Gastrocnemius medialis (tissue), 4 donors: ENCODE measurements around the gene IQCH. TPM values are rescaled to one million over a fixed set of nuclear protein-coding genes. Genes with fewer than 3 reads are reported as not detected.

Experiments
- ATAC-seq, 2 donors: fragments of 150-250 bp; one replicate each; pipeline ENCODE4 v1.9.1; 2016
- DNase-seq, 2 donors: peaks; one replicate each; pipeline ENCODE4 v3.0.0-alpha.2; 2019
- H3K27ac ChIP-seq, 4 donors: fragments of 200-600 bp; sonication (generic); 1 replicate in 1 of 4; 2 replicates in 3 of 4; pipeline ENCODE4 v1.5.1; 2016 to 2018; ENCODE audit warnings: mild to moderate bottlenecking in 2 of 4, moderate library complexity in 1 of 4
- H3K27me3 ChIP-seq, 3 donors: fragments of 200-600 bp; sonication (generic) in 2 of 3; 1 replicate in 1 of 3; 2 replicates in 2 of 3; pipeline versions ENCODE4 v1.5.1 to v1.6.0; 2016 to 2019; ENCODE audit warnings: mild to moderate bottlenecking in 1 of 3, moderate library complexity in 1 of 3
- H3K36me3 ChIP-seq, 2 donors: fragments of 200-600 bp; sonication (generic) in 1 of 2; one replicate each; pipeline ENCODE4 v1.5.1; 2017 to 2018
- H3K4me1 ChIP-seq, 2 donors: fragments of 200-600 bp; sonication (generic) in 1 of 2; one replicate each; pipeline ENCODE4 v1.5.1; 2016 to 2017; ENCODE audit warnings: mild to moderate bottlenecking in 2 of 2
- H3K4me3 ChIP-seq, 4 donors: fragments of 200-600 bp; sonication (generic) in 3 of 4; 1 replicate in 1 of 4; 2 replicates in 3 of 4; pipeline ENCODE4 v1.5.1; 2016 to 2019; ENCODE audit warnings: mild to moderate bottlenecking in 2 of 4
- H3K9me3 ChIP-seq, 3 donors: fragments of 200-600 bp; sonication (generic) in 2 of 3; 1 replicate in 1 of 3; 2 replicates in 2 of 3; pipeline ENCODE4 v1.5.1; 2016 to 2019
- CTCF ChIP-seq, 5 experiments: fragments of 450-650 bp in 3 of 5; fragments of 200-600 bp in 2 of 5; sonication (generic) in 2 of 5; IDR thresholded peaks in 4 of 5; conservative IDR thresholded peaks in 1 of 5; 1 replicate in 4 of 5; 2 replicates in 1 of 5; pipeline ENCODE4 v1.5.1; 2016 to 2019; ENCODE audit warnings: antibody characterized with exemption in 5 of 5, mild to moderate bottlenecking in 3 of 5, moderate library complexity in 3 of 5
- POLR2A ChIP-seq, 2 donors: fragments of 450-650 bp; IDR thresholded peaks; one replicate each; pipeline ENCODE4 v1.6.1; 2017; ENCODE audit warnings: antibody characterized with exemption in 2 of 2, mild to moderate bottlenecking in 2 of 2, moderate library complexity in 2 of 2
- in situ Hi-C, 4 donors: fragments of 200-750 bp; cut with MboI; loops; one replicate each; pipeline versions ENCODE4 v1.15.0 to v1.8.0; 2017; ENCODE audit warnings: low sequenced_read_pairs in 4 of 4
- intact Hi-C: fragments of 100-400 bp; cut with DNase I; formaldehyde crosslinking; loops from one replicate; pipeline ENCODE4 v1.15.1; 2023; ENCODE audit warnings: low total_unique reads
- total RNA-seq, 4 donors: library from RNA; depleted of rRNA; stranded (reverse); fragments of >200 nt; gene quantifications; one replicate each; pipeline versions ENCODE4 v1.1.0 to v1.2.3, GENCODE V29; 2016

Gene IQCH
- total RNA-seq, 4 donors from 2014 or later: 0.07 to 0.65 (median 0.32) TPM

GRCh38 chr15:67319961-67320360 lies 65.4 kb downstream of the IQCH start:
- Histone ChIP-seq H3K4me1 (no peaks in the 10 kb centered on the region), H3K9me3 (no peaks in the 10 kb centered on the region), H3K36me3 (no peaks in the 10 kb centered on the region), H3K27ac (no peak overlapping the region), H3K4me3 (no peak overlapping the region), H3K27me3 (no peaks in the 10 kb centered on the region)
- ATAC-seq (no peak), DNase-seq (no peak)
- in situ Hi-C loops (no loop called here), intact Hi-C loops (no loop called here)
- TF ChIP-seq POLR2A (IDR thresholded peaks at IDR 0.05) (no peak), CTCF (IDR thresholded peaks at IDR 0.05 in 4 of 5, conservative IDR thresholded peaks at IDR 0.05 in 1 of 5) (no peak)

- no peaks in the 10 kb centered on the region for H3K27me3 ChIP-seq
- TF ChIP-seq CTCF (IDR thresholded peaks at IDR 0.05 in 4 of 5, conservative IDR thresholded peaks at IDR 0.05 in 1 of 5) (no peak), POLR2A (IDR thresholded peaks at IDR 0.05) (no peak)
- in situ Hi-C loops (no loop called here), intact Hi-C loops (no loop called here)
- ATAC-seq (no peak), DNase-seq (no peak)
- no peak overlapping the region for H3K4me3 ChIP-seq
- no peaks in the 10 kb centered on the region for H3K4me1 ChIP-seq
- H3K36me3 ChIP-seq: no peaks in the 10 kb centered on the region
- no peaks in the 10 kb centered on the region for H3K9me3 ChIP-seq
- H3K27ac ChIP-seq: no peak overlapping the region
These were observed 66.8 kb downstream of the IQCH start for GRCh38 chr15:67321352-67321751.

- H3K36me3 ChIP-seq: no peaks in the 10 kb centered on the region
- no peak overlapping the region for H3K27ac ChIP-seq
- no peak for TF ChIP-seq CTCF (IDR thresholded peaks at IDR 0.05 in 4 of 5, conservative IDR thresholded peaks at IDR 0.05 in 1 of 5)
- no peak for TF ChIP-seq POLR2A (IDR thresholded peaks at IDR 0.05)
- intact Hi-C loops: no loop called here
- no peaks in the 10 kb centered on the region for H3K4me1 ChIP-seq
- in situ Hi-C loops: no loop called here
- no peak for DNase-seq
- no peaks in the 10 kb centered on the region for H3K27me3 ChIP-seq
- H3K4me3 ChIP-seq: no peak overlapping the region
- H3K9me3 ChIP-seq: no peaks in the 10 kb centered on the region
- ATAC-seq: no peak
These were observed 67.9 kb downstream of the IQCH start for GRCh38 chr15:67322481-67322880.

- no peak overlapping the region for H3K4me3 ChIP-seq
- intact Hi-C loops: no loop called here
- in situ Hi-C loops: no loop called here
- no peaks in the 10 kb centered on the region for H3K36me3 ChIP-seq
- TF ChIP-seq CTCF (IDR thresholded peaks at IDR 0.05 in 4 of 5, conservative IDR thresholded peaks at IDR 0.05 in 1 of 5) (no peak), POLR2A (IDR thresholded peaks at IDR 0.05) (no peak)
- DNase-seq (no peak), ATAC-seq (no peak)
- H3K4me1 ChIP-seq: peaks cover 0 to 8% of the 10 kb centered on the region in 2 donors
- no peaks in the 10 kb centered on the region for H3K9me3 ChIP-seq
- no peaks in the 10 kb centered on the region for H3K27me3 ChIP-seq
- H3K27ac ChIP-seq: no peak overlapping the region
These were observed 72.7 kb downstream of the IQCH start for GRCh38 chr15:67327312-67327711.

- no peak for TF ChIP-seq CTCF (IDR thresholded peaks at IDR 0.05 in 4 of 5, conservative IDR thresholded peaks at IDR 0.05 in 1 of 5)
- no peak for TF ChIP-seq POLR2A (IDR thresholded peaks at IDR 0.05)
- ATAC-seq: no peak
- in situ Hi-C loops: no loop called here
These were observed 73.2 kb downstream of the IQCH start for GRCh38 chr15:67327737-67328136.

More at GRCh38 chr15:67327737-67328136, 73.2 kb downstream of the IQCH start:
- Histone ChIP-seq H3K27ac (no peak overlapping the region), H3K4me1 (peaks cover 0 to 8% of the 10 kb centered on the region in 2 donors), H3K36me3 (no peaks in the 10 kb centered on the region), H3K9me3 (no peaks in the 10 kb centered on the region), H3K27me3 (no peaks in the 10 kb centered on the region), H3K4me3 (no peak overlapping the region)
- intact Hi-C loops: no loop called here
- no peak for DNase-seq
